Sigmoid colon (tissue), 4 donors: ENCODE results near the gene ZNF407.

Experiments
- CTCF ChIP-seq, 4 experiments: fragments of 450-650 bp in 3 of 4; fragments of 200-600 bp in 1 of 4; IDR thresholded peaks; one replicate each; pipeline ENCODE4 v1.5.1; 2016 to 2019; ENCODE audit warnings: antibody characterized with exemption in 4 of 4, mild to moderate bottlenecking in 3 of 4, moderate library complexity in 2 of 4
- EP300 ChIP-seq, 4 donors: sonication (generic); formaldehyde crosslinking; IDR thresholded peaks; one replicate each; pipeline ENCODE4 v1.6.1; 2017; ENCODE audit warnings: antibody characterized with exemption in 4 of 4
- POLR2A ChIP-seq, 2 donors: fragments of 450-650 bp; IDR thresholded peaks; one replicate each; pipeline ENCODE4 v1.6.1; 2016; ENCODE audit warnings: antibody characterized with exemption in 2 of 2, mild to moderate bottlenecking in 2 of 2, moderate library complexity in 2 of 2

GRCh38 chr18:74857901-74858300 is 260.2 kb downstream of the ZNF407 start:
- TF ChIP-seq POLR2A (IDR thresholded peaks at IDR 0.05) (no peak), CTCF (IDR thresholded peaks at IDR 0.05) (no peak), EP300 (IDR thresholded peaks at IDR 0.05) (no peak)
